ENCODE data around the gene FXYD2.
A peak's percentile ranks its signal among the peaks of the same experiment; 100 is the strongest.

The FXYD2 gene

GRCh38 chr11:117796872-117797529 is 27.5 kb downstream of the FXYD2 start, which contains the start of gene DSCAML1:
Gene DSCAML1, minus strand, starts transcription at chr11:117797216. Its CDS starts 137 bp downstream, at chr11:117797079.
- Mint-ChIP-seq H3K36me3 (ENCODE audit: low read depth) (no peaks in the 10 kb centered on the region), H3K4me3 (peak within 1 kb of the TSS; percentile 74 to 84 (median 84)), H3K4me1 (peaks cover 39% of the 10 kb centered on the region), H3K27ac (no peak within 1 kb of the TSS), H3K27me3 (ENCODE audit: low read depth) (peaks cover 84% of the 10 kb centered on the region), H3K9me3 (no peaks in the 10 kb centered on the region)
- no peak for TF ChIP-seq CTCF (IDR thresholded peaks at IDR 0.05; ENCODE audit: unreplicated experiment in 3 of 3)

- H3K27me3 Mint-ChIP-seq (ENCODE audit: low read depth), result peaks cover 83% of the 10 kb centered on the region
- no peaks in the 10 kb centered on the region for H3K36me3 Mint-ChIP-seq (ENCODE audit: low read depth)
- no peak for TF ChIP-seq CTCF (IDR thresholded peaks at IDR 0.05; ENCODE audit: unreplicated experiment in 3 of 3)
- H3K4me3 Mint-ChIP-seq, result peak overlapping the region; percentile 73 to 82 (median 81)
- no peak overlapping the region for H3K27ac Mint-ChIP-seq
- H3K9me3 Mint-ChIP-seq, result no peaks in the 10 kb centered on the region
- peaks cover 43% of the 10 kb centered on the region for H3K4me1 Mint-ChIP-seq
These were observed 28.1 kb downstream of the FXYD2 start for GRCh38 chr11:117796456-117796871.

- no peak overlapping the region for H3K27ac Mint-ChIP-seq
- no peak for TF ChIP-seq CTCF (IDR thresholded peaks at IDR 0.05; ENCODE audit: unreplicated experiment in 3 of 3)
- no peaks in the 10 kb centered on the region for H3K9me3 Mint-ChIP-seq
- peaks cover 49% of the 10 kb centered on the region for H3K4me1 Mint-ChIP-seq
- H3K4me3 Mint-ChIP-seq, result peak overlapping the region; percentile 73 to 82 (median 81)
- no peaks in the 10 kb centered on the region for H3K36me3 Mint-ChIP-seq (ENCODE audit: low read depth)
- peaks cover 85% of the 10 kb centered on the region for H3K27me3 Mint-ChIP-seq (ENCODE audit: low read depth)
These were observed 28.7 kb downstream of the FXYD2 start for GRCh38 chr11:117795638-117796455.

GRCh38 chr11:117794772-117795629 is 29.5 kb downstream of the FXYD2 start:
- Mint-ChIP-seq H3K9me3 (no peaks in the 10 kb centered on the region), H3K4me1 (peaks cover 57% of the 10 kb centered on the region), H3K4me3 (peak overlapping the region; percentile 73 to 82 (median 81)), H3K27me3 (ENCODE audit: low read depth) (peaks cover 84% of the 10 kb centered on the region), H3K36me3 (ENCODE audit: low read depth) (no peaks in the 10 kb centered on the region), H3K27ac (no peak overlapping the region)
- TF ChIP-seq CTCF (IDR thresholded peaks at IDR 0.05; ENCODE audit: unreplicated experiment in 3 of 3), result no peak

GRCh38 chr11:117794135-117794534 is 30.4 kb downstream of the FXYD2 start:
- TF ChIP-seq CTCF (IDR thresholded peaks at IDR 0.05; ENCODE audit: unreplicated experiment in 3 of 3), result no peak
- peak overlapping the region in 2 of 3 experiments; percentile 26 to 82 for H3K4me3 Mint-ChIP-seq
- H3K27ac Mint-ChIP-seq, result no peak overlapping the region
- no peaks in the 10 kb centered on the region for H3K36me3 Mint-ChIP-seq (ENCODE audit: low read depth)
- peaks cover 57% of the 10 kb centered on the region for H3K4me1 Mint-ChIP-seq
- peaks cover 79% of the 10 kb centered on the region for H3K27me3 Mint-ChIP-seq (ENCODE audit: low read depth)
- H3K9me3 Mint-ChIP-seq, result no peaks in the 10 kb centered on the region
